H1 (cell line): Measurements from ENCODE around the gene SVIL.

Experiments
- BRCA1 ChIP-seq: IDR thresholded peaks from 2 replicates; pipeline ENCODE4 v1.6.1; 2012; ENCODE audit warnings: low read depth, low read length, improper control_type of control experiment
- EGR1 ChIP-seq: IDR thresholded peaks from 2 replicates; pipeline ENCODE4 v1.6.1; 2011; ENCODE audit warnings: low read depth, low read length, borderline replicate concordance
- EP300 ChIP-seq, 2 experiments: IDR thresholded peaks; 1 replicate in 1 of 2; 2 replicates in 1 of 2; pipeline ENCODE4 v1.6.1; 2011 to 2012; ENCODE audit warnings: low read depth in 2 of 2, low read length in 2 of 2, mild to moderate bottlenecking in 2 of 2, borderline replicate concordance in 1 of 2, inconsistent platforms in 1 of 2, moderate library complexity in 1 of 2
- EZH2 ChIP-seq: fragments of 200-600 bp; sonication (generic); IDR thresholded peaks from 2 replicates; pipeline ENCODE4 v1.7.1; 2012; ENCODE audit warnings: low read depth, mild to moderate bottlenecking, moderate library complexity, low read length, inconsistent platforms; ENCODE audit not compliant: severe bottlenecking
- JUN ChIP-seq: IDR thresholded peaks from 2 replicates; pipeline ENCODE4 v1.6.1; 2011; ENCODE audit warnings: low read depth, mild to moderate bottlenecking, improper control_type of control experiment, low read length
- TF ChIP-seq, protein P1 (sequence below), 3 experiments: IDR thresholded peaks; 1 replicate in 2 of 3; 2 replicates in 1 of 3; pipeline versions ENCODE4 v1.5.1 to v1.6.1; 2011; ENCODE audit warnings: low read length in 3 of 3, mild to moderate bottlenecking in 3 of 3, inconsistent platforms in 2 of 3, low read depth in 1 of 3, moderate library complexity in 1 of 3; ENCODE audit not compliant: insufficient read depth in 1 of 3; ENCODE audit errors: control extremely low read depth in 1 of 3

GRCh38 chr10:29553544-29554250 is 81.1 kb downstream of the SVIL start:
- TF ChIP-seq, protein P1, sequence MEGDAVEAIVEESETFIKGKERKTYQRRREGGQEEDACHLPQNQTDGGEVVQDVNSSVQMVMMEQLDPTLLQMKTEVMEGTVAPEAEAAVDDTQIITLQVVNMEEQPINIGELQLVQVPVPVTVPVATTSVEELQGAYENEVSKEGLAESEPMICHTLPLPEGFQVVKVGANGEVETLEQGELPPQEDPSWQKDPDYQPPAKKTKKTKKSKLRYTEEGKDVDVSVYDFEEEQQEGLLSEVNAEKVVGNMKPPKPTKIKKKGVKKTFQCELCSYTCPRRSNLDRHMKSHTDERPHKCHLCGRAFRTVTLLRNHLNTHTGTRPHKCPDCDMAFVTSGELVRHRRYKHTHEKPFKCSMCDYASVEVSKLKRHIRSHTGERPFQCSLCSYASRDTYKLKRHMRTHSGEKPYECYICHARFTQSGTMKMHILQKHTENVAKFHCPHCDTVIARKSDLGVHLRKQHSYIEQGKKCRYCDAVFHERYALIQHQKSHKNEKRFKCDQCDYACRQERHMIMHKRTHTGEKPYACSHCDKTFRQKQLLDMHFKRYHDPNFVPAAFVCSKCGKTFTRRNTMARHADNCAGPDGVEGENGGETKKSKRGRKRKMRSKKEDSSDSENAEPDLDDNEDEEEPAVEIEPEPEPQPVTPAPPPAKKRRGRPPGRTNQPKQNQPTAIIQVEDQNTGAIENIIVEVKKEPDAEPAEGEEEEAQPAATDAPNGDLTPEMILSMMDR (IDR thresholded peaks at IDR 0.05; ENCODE audit: control extremely low read depth in 1 of 3, insufficient read depth in 1 of 3, low read depth in 1 of 3, low read length in 3 of 3): no peak
- TF ChIP-seq EP300 (IDR thresholded peaks at IDR 0.05; ENCODE audit: borderline replicate concordance in 1 of 2, low read depth in 2 of 2, low read length in 2 of 2): no peak
- TF ChIP-seq EZH2: no peak
- no peak for TF ChIP-seq BRCA1
- TF ChIP-seq JUN: no peak
- TF ChIP-seq EGR1: no peak
